ENCODE data around the gene SORCS1.
"Not testable (repeated sequence)": the region's sequence is repeated elsewhere in the genome, so short reads cannot be mapped to it uniquely, and the experiment has no call there.

SORCS1 gene

GRCh38 chr10:106941297-106942034, 223.0 kb downstream of the SORCS1 start:
- H3K27me3 ChIP-seq (ENCODE audit: insufficient read depth, low read length): no peaks in the 10 kb centered on the region
- H3K36me3 ChIP-seq (ENCODE audit: insufficient read depth, low read length): no peaks in the 10 kb centered on the region
- H3K4me3 ChIP-seq (ENCODE audit: low read length): no peak overlapping the region
- no peak overlapping the region for H3K27ac ChIP-seq (ENCODE audit: low read depth, low read length)
- H3K4me1 ChIP-seq (ENCODE audit: insufficient read depth, low read length): no peaks in the 10 kb centered on the region
- 93% methylated on average over 5 of the region's 5 CpGs for WGBS
- no peaks in the 10 kb centered on the region for H3K9me3 ChIP-seq (ENCODE audit: insufficient read depth, low read depth, low read length)
- H3K9ac ChIP-seq (ENCODE audit: low read depth, low read length): no peak overlapping the region

GRCh38 chr10:106938513-106938912, 226.0 kb downstream of the SORCS1 start:
- Histone ChIP-seq H3K36me3 (ENCODE audit: insufficient read depth, low read length) (no peaks in the 10 kb centered on the region), H3K9me3 (ENCODE audit: insufficient read depth, low read depth, low read length) (no peaks in the 10 kb centered on the region), H3K27ac (ENCODE audit: low read depth, low read length) (no peak overlapping the region), H3K27me3 (ENCODE audit: insufficient read depth, low read length) (no peaks in the 10 kb centered on the region), H3K4me1 (ENCODE audit: insufficient read depth, low read length) (no peaks in the 10 kb centered on the region), H3K4me3 (ENCODE audit: low read length) (no peak overlapping the region), H3K9ac (ENCODE audit: low read depth, low read length) (no peak overlapping the region)
- WGBS: 95% methylated on average over 1 of the region's 1 CpG

GRCh38 chr10:106935978-106936451, 228.5 kb downstream of the SORCS1 start:
- Histone ChIP-seq H3K27ac (ENCODE audit: low read depth, low read length) (no peak overlapping the region), H3K4me3 (ENCODE audit: low read length) (no peak overlapping the region), H3K36me3 (ENCODE audit: insufficient read depth, low read length) (no peaks in the 10 kb centered on the region), H3K9me3 (ENCODE audit: insufficient read depth, low read depth, low read length) (no peaks in the 10 kb centered on the region), H3K9ac (ENCODE audit: low read depth, low read length) (no peak overlapping the region), H3K27me3 (ENCODE audit: insufficient read depth, low read length) (peaks cover 5% of the 10 kb centered on the region; the same call in 1 of the 2 replicates), H3K4me1 (ENCODE audit: insufficient read depth, low read length) (peaks cover 1% of the 10 kb centered on the region; the same call in 1 of the 2 replicates)

- WGBS: 60% methylated on average over 1 of the region's 1 CpG
- Histone ChIP-seq H3K4me1 (ENCODE audit: insufficient read depth, low read length) (peaks cover 20% of the 10 kb centered on the region), H3K9ac (ENCODE audit: low read depth, low read length) (no peak overlapping the region)
These were observed 232.7 kb downstream of the SORCS1 start for GRCh38 chr10:106931853-106932249.

GRCh38 chr10:106931159-106931852, 233.2 kb downstream of the SORCS1 start:
- 70% methylated on average over 5 of the region's 5 CpGs for WGBS
- H3K27ac ChIP-seq (ENCODE audit: low read depth, low read length): no peak overlapping the region

More at GRCh38 chr10:106931853-106932249, 232.7 kb downstream of the SORCS1 start:
- Histone ChIP-seq H3K4me3 (ENCODE audit: low read length) (no peak overlapping the region), H3K36me3 (ENCODE audit: insufficient read depth, low read length) (no peaks in the 10 kb centered on the region), H3K27me3 (ENCODE audit: insufficient read depth, low read length) (peaks cover 15% of the 10 kb centered on the region; the same call in 1 of the 2 replicates), H3K9me3 (ENCODE audit: insufficient read depth, low read depth, low read length) (no peaks in the 10 kb centered on the region), H3K27ac (ENCODE audit: low read depth, low read length) (no peak overlapping the region)

GRCh38 chr10:106930751-106931150, 233.8 kb downstream of the SORCS1 start:
- H3K4me3 ChIP-seq (ENCODE audit: low read length): no peak overlapping the region
- H3K4me1 ChIP-seq (ENCODE audit: insufficient read depth, low read length): peaks cover 20% of the 10 kb centered on the region
- no peaks in the 10 kb centered on the region for H3K9me3 ChIP-seq (ENCODE audit: insufficient read depth, low read depth, low read length)
- H3K36me3 ChIP-seq (ENCODE audit: insufficient read depth, low read length): no peaks in the 10 kb centered on the region
- 100% methylated on average over 1 of the region's 1 CpG for WGBS
- H3K9ac ChIP-seq (ENCODE audit: low read depth, low read length): no peak overlapping the region
- H3K27ac ChIP-seq (ENCODE audit: low read depth, low read length): no peak overlapping the region
- H3K27me3 ChIP-seq (ENCODE audit: insufficient read depth, low read length): peaks cover 15% of the 10 kb centered on the region; the same call in 1 of the 2 replicates

More at GRCh38 chr10:106931159-106931852, 233.2 kb downstream of the SORCS1 start:
- H3K9ac ChIP-seq (ENCODE audit: low read depth, low read length): no peak overlapping the region
- H3K4me3 ChIP-seq (ENCODE audit: low read length): no peak overlapping the region
- no peaks in the 10 kb centered on the region for H3K9me3 ChIP-seq (ENCODE audit: insufficient read depth, low read depth, low read length)
- H3K36me3 ChIP-seq (ENCODE audit: insufficient read depth, low read length): no peaks in the 10 kb centered on the region
- peaks cover 15% of the 10 kb centered on the region; the same call in 1 of the 2 replicates for H3K27me3 ChIP-seq (ENCODE audit: insufficient read depth, low read length)
- H3K4me1 ChIP-seq (ENCODE audit: insufficient read depth, low read length): peaks cover 20% of the 10 kb centered on the region

GRCh38 chr10:106929291-106929895, 235.1 kb downstream of the SORCS1 start:
- H3K4me1 ChIP-seq (ENCODE audit: insufficient read depth, low read length): peaks cover 31% of the 10 kb centered on the region
- no peaks in the 10 kb centered on the region for H3K9me3 ChIP-seq (ENCODE audit: insufficient read depth, low read depth, low read length)
- H3K36me3 ChIP-seq (ENCODE audit: insufficient read depth, low read length): no peaks in the 10 kb centered on the region
- H3K27me3 ChIP-seq (ENCODE audit: insufficient read depth, low read length): peaks cover 15% of the 10 kb centered on the region; the same call in 1 of the 2 replicates
- 38% methylated on average over 6 of the region's 6 CpGs for WGBS
- no peak overlapping the region for H3K4me3 ChIP-seq (ENCODE audit: low read length)
- no peak overlapping the region for H3K9ac ChIP-seq (ENCODE audit: low read depth, low read length)
- no peak overlapping the region for H3K27ac ChIP-seq (ENCODE audit: low read depth, low read length)

- Histone ChIP-seq H3K27me3 (ENCODE audit: insufficient read depth, low read length) (peaks cover 15% of the 10 kb centered on the region; the same call in 1 of the 2 replicates), H3K4me1 (ENCODE audit: insufficient read depth, low read length) (peaks cover 31% of the 10 kb centered on the region)
- not testable (repeated sequence) for H3K9me3 ChIP-seq (ENCODE audit: insufficient read depth, low read depth, low read length); H3K4me3 ChIP-seq (ENCODE audit: low read length); H3K36me3 ChIP-seq (ENCODE audit: insufficient read depth, low read length); H3K9ac ChIP-seq (ENCODE audit: low read depth, low read length); H3K27ac ChIP-seq (ENCODE audit: low read depth, low read length)
- 93% methylated on average over 33 of the region's 33 CpGs for WGBS
These were observed 236.4 kb downstream of the SORCS1 start for GRCh38 chr10:106928151-106928550.

- H3K9ac ChIP-seq (ENCODE audit: low read depth, low read length): no peak overlapping the region
- peaks cover 10% of the 10 kb centered on the region; the same call in 1 of the 2 replicates for H3K27me3 ChIP-seq (ENCODE audit: insufficient read depth, low read length)
- H3K27ac ChIP-seq (ENCODE audit: low read depth, low read length): no peak overlapping the region
- H3K9me3 ChIP-seq (ENCODE audit: insufficient read depth, low read depth, low read length): no peaks in the 10 kb centered on the region
- no peak overlapping the region for H3K4me3 ChIP-seq (ENCODE audit: low read length)
- no peaks in the 10 kb centered on the region for H3K36me3 ChIP-seq (ENCODE audit: insufficient read depth, low read length)
- peaks cover 27% of the 10 kb centered on the region for H3K4me1 ChIP-seq (ENCODE audit: insufficient read depth, low read length)
These were observed 239.3 kb downstream of the SORCS1 start for GRCh38 chr10:106925191-106925590.

GRCh38 chr10:106920538-106920937, 244.0 kb downstream of the SORCS1 start:
- Histone ChIP-seq H3K36me3 (ENCODE audit: insufficient read depth, low read length) (no peaks in the 10 kb centered on the region), H3K9ac (ENCODE audit: low read depth, low read length) (no peak overlapping the region), H3K27me3 (ENCODE audit: insufficient read depth, low read length) (peaks cover 8% of the 10 kb centered on the region; the same call in 1 of the 2 replicates), H3K27ac (ENCODE audit: low read depth, low read length) (no peak overlapping the region), H3K4me3 (ENCODE audit: low read length) (no peak overlapping the region), H3K4me1 (ENCODE audit: insufficient read depth, low read length) (peaks cover 25% of the 10 kb centered on the region), H3K9me3 (ENCODE audit: insufficient read depth, low read depth, low read length) (no peaks in the 10 kb centered on the region)
- WGBS: 84% methylated on average over 4 of the region's 4 CpGs

- WGBS: 68% methylated on average over 1 of the region's 3 CpGs
These were observed 244.6 kb downstream of the SORCS1 start for GRCh38 chr10:106919871-106920282.

More at GRCh38 chr10:106919871-106920282, 244.6 kb downstream of the SORCS1 start:
- Histone ChIP-seq H3K27ac (ENCODE audit: low read depth, low read length) (no peak overlapping the region), H3K4me1 (ENCODE audit: insufficient read depth, low read length) (peaks cover 18% of the 10 kb centered on the region), H3K36me3 (ENCODE audit: insufficient read depth, low read length) (no peaks in the 10 kb centered on the region), H3K27me3 (ENCODE audit: insufficient read depth, low read length) (peaks cover 8% of the 10 kb centered on the region; the same call in 1 of the 2 replicates), H3K4me3 (ENCODE audit: low read length) (no peak overlapping the region), H3K9ac (ENCODE audit: low read depth, low read length) (no peak overlapping the region), H3K9me3 (ENCODE audit: insufficient read depth, low read depth, low read length) (no peaks in the 10 kb centered on the region)
